ENCODE data around the gene KHDC4.
A peak's percentile ranks its signal among the peaks of the same experiment; 100 is the strongest.

Gene KHDC4

GRCh38 chr1:155940482-155940992, 6.3 kb upstream of the KHDC4 start (continued):
- TF ChIP-seq ELK4 (IDR thresholded peaks at IDR 0.05; ENCODE audit: borderline replicate concordance, low read depth, low read length) (no peak), ZFP69B (tag by site-specific recombination; IDR thresholded peaks at IDR 0.05) (no peak), ZNF830 (tag by site-specific recombination; IDR thresholded peaks at IDR 0.05; ENCODE audit: low read depth) (no peak), MZF1 (tag by site-specific recombination; IDR thresholded peaks at IDR 0.05; ENCODE audit: borderline replicate concordance) (0 out of 2 replicates have a peak, but pooled peaks have one; percentile 13), ZNF146 (tag by site-specific recombination; IDR thresholded peaks at IDR 0.05) (no peak), ZNF76 (tag by site-specific recombination; IDR thresholded peaks at IDR 0.05; ENCODE audit: borderline replicate concordance, low read depth) (no peak), ZNF10 (tag by site-specific recombination; IDR thresholded peaks at IDR 0.05) (no peak), ZNF585B (tag by site-specific recombination; IDR thresholded peaks at IDR 0.05) (no peak), KLF16 (tag by site-specific recombination; IDR thresholded peaks at IDR 0.05) (no peak), ZNF521 (tag by site-specific recombination; IDR thresholded peaks at IDR 0.05) (no peak), ZNF558 (tag by site-specific recombination; IDR thresholded peaks at IDR 0.05) (no peak), ZNF548 (tag by site-specific recombination; IDR thresholded peaks at IDR 0.05) (no peak), ZNF350 (tag by site-specific recombination; IDR thresholded peaks at IDR 0.05) (no peak), ZNF2 (tag by site-specific recombination; IDR thresholded peaks at IDR 0.05) (no peak), GLIS1 (tag by site-specific recombination; IDR thresholded peaks at IDR 0.05) (no peak), ZNF354C (tag by site-specific recombination; IDR thresholded peaks at IDR 0.05; ENCODE audit: borderline replicate concordance, low read depth) (no peak), ZNF777 (tag by site-specific recombination; IDR thresholded peaks at IDR 0.05; ENCODE audit: borderline replicate concordance) (no peak), ZNF529 (tag by site-specific recombination; IDR thresholded peaks at IDR 0.05; ENCODE audit: insufficient replicate concordance) (no peak)
- TF ChIP-seq, protein P1, sequence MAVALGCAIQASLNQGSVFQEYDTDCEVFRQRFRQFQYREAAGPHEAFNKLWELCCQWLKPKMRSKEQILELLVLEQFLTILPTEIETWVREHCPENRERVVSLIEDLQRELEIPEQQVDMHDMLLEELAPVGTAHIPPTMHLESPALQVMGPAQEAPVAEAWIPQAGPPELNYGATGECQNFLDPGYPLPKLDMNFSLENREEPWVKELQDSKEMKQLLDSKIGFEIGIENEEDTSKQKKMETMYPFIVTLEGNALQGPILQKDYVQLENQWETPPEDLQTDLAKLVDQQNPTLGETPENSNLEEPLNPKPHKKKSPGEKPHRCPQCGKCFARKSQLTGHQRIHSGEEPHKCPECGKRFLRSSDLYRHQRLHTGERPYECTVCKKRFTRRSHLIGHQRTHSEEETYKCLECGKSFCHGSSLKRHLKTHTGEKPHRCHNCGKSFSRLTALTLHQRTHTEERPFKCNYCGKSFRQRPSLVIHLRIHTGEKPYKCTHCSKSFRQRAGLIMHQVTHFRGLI (tag by site-specific recombination; IDR thresholded peaks at IDR 0.05) = no peak; the same call in 1 of the 2 replicates
- TF ChIP-seq, protein P2, sequence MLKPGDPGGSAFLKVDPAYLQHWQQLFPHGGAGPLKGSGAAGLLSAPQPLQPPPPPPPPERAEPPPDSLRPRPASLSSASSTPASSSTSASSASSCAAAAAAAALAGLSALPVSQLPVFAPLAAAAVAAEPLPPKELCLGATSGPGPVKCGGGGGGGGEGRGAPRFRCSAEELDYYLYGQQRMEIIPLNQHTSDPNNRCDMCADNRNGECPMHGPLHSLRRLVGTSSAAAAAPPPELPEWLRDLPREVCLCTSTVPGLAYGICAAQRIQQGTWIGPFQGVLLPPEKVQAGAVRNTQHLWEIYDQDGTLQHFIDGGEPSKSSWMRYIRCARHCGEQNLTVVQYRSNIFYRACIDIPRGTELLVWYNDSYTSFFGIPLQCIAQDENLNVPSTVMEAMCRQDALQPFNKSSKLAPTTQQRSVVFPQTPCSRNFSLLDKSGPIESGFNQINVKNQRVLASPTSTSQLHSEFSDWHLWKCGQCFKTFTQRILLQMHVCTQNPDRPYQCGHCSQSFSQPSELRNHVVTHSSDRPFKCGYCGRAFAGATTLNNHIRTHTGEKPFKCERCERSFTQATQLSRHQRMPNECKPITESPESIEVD (tag by site-specific recombination; IDR thresholded peaks at IDR 0.05) = no peak
- TF ChIP-seq, protein P3, sequence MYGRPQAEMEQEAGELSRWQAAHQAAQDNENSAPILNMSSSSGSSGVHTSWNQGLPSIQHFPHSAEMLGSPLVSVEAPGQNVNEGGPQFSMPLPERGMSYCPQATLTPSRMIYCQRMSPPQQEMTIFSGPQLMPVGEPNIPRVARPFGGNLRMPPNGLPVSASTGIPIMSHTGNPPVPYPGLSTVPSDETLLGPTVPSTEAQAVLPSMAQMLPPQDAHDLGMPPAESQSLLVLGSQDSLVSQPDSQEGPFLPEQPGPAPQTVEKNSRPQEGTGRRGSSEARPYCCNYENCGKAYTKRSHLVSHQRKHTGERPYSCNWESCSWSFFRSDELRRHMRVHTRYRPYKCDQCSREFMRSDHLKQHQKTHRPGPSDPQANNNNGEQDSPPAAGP (tag by site-specific recombination; IDR thresholded peaks at IDR 0.05) = peak; percentile 40; the same call in 1 of the 2 replicates
- TF ChIP-seq, protein P4, sequence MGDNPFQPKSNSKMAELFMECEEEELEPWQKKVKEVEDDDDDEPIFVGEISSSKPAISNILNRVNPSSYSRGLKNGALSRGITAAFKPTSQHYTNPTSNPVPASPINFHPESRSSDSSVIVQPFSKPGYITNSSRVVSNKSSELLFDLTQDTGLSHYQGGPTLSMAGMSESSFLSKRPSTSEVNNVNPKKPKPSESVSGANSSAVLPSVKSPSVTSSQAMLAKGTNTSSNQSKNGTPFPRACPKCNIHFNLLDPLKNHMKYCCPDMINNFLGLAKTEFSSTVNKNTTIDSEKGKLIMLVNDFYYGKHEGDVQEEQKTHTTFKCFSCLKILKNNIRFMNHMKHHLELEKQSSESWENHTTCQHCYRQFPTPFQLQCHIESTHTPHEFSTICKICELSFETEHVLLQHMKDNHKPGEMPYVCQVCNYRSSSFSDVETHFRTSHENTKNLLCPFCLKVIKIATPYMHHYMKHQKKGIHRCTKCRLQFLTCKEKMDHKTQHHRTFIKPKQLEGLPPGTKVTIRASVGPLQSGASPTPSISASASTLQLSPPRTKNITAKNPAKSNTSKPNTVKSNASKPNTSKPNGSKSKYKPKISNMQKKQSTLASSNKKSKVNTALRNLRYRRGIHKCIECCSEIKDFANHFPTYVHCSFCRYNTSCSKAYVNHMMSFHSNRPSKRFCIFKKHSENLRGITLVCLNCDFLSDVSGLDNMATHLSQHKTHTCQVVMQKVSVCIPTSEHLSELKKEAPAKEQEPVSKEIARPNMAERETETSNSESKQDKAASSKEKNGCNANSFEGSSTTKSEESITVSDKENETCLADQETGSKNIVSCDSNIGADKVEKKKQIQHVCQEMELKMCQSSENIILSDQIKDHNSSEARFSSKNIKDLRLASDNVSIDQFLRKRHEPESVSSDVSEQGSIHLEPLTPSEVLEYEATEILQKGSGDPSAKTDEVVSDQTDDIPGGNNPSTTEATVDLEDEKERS (tag by site-specific recombination; IDR thresholded peaks at IDR 0.05) = no peak
- TF ChIP-seq, protein P5, sequence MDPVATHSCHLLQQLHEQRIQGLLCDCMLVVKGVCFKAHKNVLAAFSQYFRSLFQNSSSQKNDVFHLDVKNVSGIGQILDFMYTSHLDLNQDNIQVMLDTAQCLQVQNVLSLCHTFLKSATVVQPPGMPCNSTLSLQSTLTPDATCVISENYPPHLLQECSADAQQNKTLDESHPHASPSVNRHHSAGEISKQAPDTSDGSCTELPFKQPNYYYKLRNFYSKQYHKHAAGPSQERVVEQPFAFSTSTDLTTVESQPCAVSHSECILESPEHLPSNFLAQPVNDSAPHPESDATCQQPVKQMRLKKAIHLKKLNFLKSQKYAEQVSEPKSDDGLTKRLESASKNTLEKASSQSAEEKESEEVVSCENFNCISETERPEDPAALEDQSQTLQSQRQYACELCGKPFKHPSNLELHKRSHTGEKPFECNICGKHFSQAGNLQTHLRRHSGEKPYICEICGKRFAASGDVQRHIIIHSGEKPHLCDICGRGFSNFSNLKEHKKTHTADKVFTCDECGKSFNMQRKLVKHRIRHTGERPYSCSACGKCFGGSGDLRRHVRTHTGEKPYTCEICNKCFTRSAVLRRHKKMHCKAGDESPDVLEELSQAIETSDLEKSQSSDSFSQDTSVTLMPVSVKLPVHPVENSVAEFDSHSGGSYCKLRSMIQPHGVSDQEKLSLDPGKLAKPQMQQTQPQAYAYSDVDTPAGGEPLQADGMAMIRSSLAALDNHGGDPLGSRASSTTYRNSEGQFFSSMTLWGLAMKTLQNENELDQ (tag by site-specific recombination; IDR thresholded peaks at IDR 0.05; ENCODE audit: low read depth) = no peak
- TF ChIP-seq, protein P6, sequence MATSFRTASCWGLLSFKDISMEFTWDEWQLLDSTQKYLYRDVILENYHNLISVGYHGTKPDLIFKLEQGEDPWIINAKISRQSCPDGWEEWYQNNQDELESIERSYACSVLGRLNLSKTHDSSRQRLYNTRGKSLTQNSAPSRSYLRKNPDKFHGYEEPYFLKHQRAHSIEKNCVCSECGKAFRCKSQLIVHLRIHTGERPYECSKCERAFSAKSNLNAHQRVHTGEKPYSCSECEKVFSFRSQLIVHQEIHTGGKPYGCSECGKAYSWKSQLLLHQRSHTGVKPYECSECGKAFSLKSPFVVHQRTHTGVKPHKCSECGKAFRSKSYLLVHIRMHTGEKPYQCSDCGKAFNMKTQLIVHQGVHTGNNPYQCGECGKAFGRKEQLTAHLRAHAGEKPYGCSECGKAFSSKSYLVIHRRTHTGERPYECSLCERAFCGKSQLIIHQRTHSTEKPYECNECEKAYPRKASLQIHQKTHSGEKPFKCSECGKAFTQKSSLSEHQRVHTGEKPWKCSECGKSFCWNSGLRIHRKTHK (tag by site-specific recombination; IDR thresholded peaks at IDR 0.05) = no peak
- TF ChIP-seq, protein P7, sequence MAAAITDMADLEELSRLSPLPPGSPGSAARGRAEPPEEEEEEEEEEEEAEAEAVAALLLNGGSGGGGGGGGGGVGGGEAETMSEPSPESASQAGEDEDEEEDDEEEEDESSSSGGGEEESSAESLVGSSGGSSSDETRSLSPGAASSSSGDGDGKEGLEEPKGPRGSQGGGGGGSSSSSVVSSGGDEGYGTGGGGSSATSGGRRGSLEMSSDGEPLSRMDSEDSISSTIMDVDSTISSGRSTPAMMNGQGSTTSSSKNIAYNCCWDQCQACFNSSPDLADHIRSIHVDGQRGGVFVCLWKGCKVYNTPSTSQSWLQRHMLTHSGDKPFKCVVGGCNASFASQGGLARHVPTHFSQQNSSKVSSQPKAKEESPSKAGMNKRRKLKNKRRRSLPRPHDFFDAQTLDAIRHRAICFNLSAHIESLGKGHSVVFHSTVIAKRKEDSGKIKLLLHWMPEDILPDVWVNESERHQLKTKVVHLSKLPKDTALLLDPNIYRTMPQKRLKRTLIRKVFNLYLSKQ (tag by site-specific recombination; IDR thresholded peaks at IDR 0.05; ENCODE audit: borderline replicate concordance) = no peak

Data from HEK293 (cell line).